H1 (cell line): Measurements from ENCODE around the gene FAM53A.

Experiments
- CEBPB ChIP-seq: IDR thresholded peaks from 2 replicates; pipeline ENCODE4 v1.6.1; 2012; ENCODE audit warnings: low read depth, low read length
- E2F6 ChIP-seq: IDR thresholded peaks from 2 replicates; pipeline ENCODE4 v1.6.1; 2012; ENCODE audit warnings: inconsistent platforms
- EP300 ChIP-seq, 2 experiments: IDR thresholded peaks; 1 replicate in 1 of 2; 2 replicates in 1 of 2; pipeline ENCODE4 v1.6.1; 2011 to 2012; ENCODE audit warnings: low read depth in 2 of 2, low read length in 2 of 2, mild to moderate bottlenecking in 2 of 2, borderline replicate concordance in 1 of 2, inconsistent platforms in 1 of 2, moderate library complexity in 1 of 2
- HDAC2 ChIP-seq, 2 experiments: fragments of 300-600 bp in 1 of 2; sonication (generic) in 1 of 2; IDR thresholded peaks; 2 replicates each; pipeline ENCODE4 v1.6.1; 2011 to 2012; ENCODE audit warnings: low read depth in 2 of 2, low read length in 2 of 2, mild to moderate bottlenecking in 2 of 2, moderate library complexity in 2 of 2, borderline replicate concordance in 1 of 2, inconsistent platforms in 1 of 2
- POLR2A ChIP-seq, 2 experiments: IDR thresholded peaks; 1 replicate in 1 of 2; 2 replicates in 1 of 2; pipeline ENCODE4 v1.6.1; 2011; ENCODE audit warnings: low read depth in 2 of 2, low read length in 2 of 2, mild to moderate bottlenecking in 2 of 2; ENCODE audit errors: control extremely low read depth in 1 of 2
- POLR2AphosphoS5 ChIP-seq: IDR thresholded peaks from 2 replicates; pipeline ENCODE4 v1.6.1; 2011; ENCODE audit warnings: low read depth, low read length
- POU5F1 ChIP-seq: IDR thresholded peaks from 2 replicates; pipeline ENCODE4 v1.6.1; 2011; ENCODE audit warnings: low read depth, mild to moderate bottlenecking, low read length, moderate library complexity
- RAD21 ChIP-seq, 2 experiments: IDR thresholded peaks in 1 of 2; conservative IDR thresholded peaks in 1 of 2; 2 replicates each; pipeline ENCODE4 v1.6.1; 2011; ENCODE audit warnings: low read depth in 2 of 2, low read length in 2 of 2, improper control_type of control experiment in 1 of 2, inconsistent platforms in 1 of 2, mild to moderate bottlenecking in 1 of 2, moderate library complexity in 1 of 2
- SIN3A ChIP-seq, 2 experiments: IDR thresholded peaks in 1 of 2; conservative IDR thresholded peaks in 1 of 2; 2 replicates each; pipeline ENCODE4 v1.6.1; 2011 to 2012; ENCODE audit warnings: low read length in 2 of 2, improper control_type of control experiment in 1 of 2, low read depth in 1 of 2, mild to moderate bottlenecking in 1 of 2
- TEAD4 ChIP-seq: IDR thresholded peaks from 2 replicates; pipeline ENCODE4 v1.6.1; 2012; ENCODE audit warnings: low read depth, low read length, inconsistent platforms, mixed read lengths
- TF ChIP-seq, protein P1 (sequence below), 3 experiments: IDR thresholded peaks; 1 replicate in 2 of 3; 2 replicates in 1 of 3; pipeline versions ENCODE4 v1.5.1 to v1.6.1; 2011; ENCODE audit warnings: low read length in 3 of 3, mild to moderate bottlenecking in 3 of 3, inconsistent platforms in 2 of 3, low read depth in 1 of 3, moderate library complexity in 1 of 3; ENCODE audit not compliant: insufficient read depth in 1 of 3; ENCODE audit errors: control extremely low read depth in 1 of 3

- TF ChIP-seq SIN3A (conservative IDR thresholded peaks at IDR 0.05 in 1 of 2, IDR thresholded peaks at IDR 0.05 in 1 of 2; ENCODE audit: low read depth in 1 of 2, low read length in 2 of 2) (no peak), EP300 (IDR thresholded peaks at IDR 0.05; ENCODE audit: borderline replicate concordance in 1 of 2, low read depth in 2 of 2, low read length in 2 of 2) (no peak), E2F6 (no peak), HDAC2 (IDR thresholded peaks at IDR 0.05; ENCODE audit: borderline replicate concordance in 1 of 2, low read depth in 2 of 2, low read length in 2 of 2) (no peak), POLR2AphosphoS5 (no peak), POU5F1 (no peak), POLR2A (IDR thresholded peaks at IDR 0.05; ENCODE audit: control extremely low read depth in 1 of 2, low read depth in 2 of 2, low read length in 2 of 2) (no peak), RAD21 (IDR thresholded peaks at IDR 0.05 in 1 of 2, conservative IDR thresholded peaks at IDR 0.05 in 1 of 2; ENCODE audit: low read depth in 2 of 2, low read length in 2 of 2) (no peak), TEAD4 (no peak), CEBPB (no peak)
- TF ChIP-seq, protein P1, sequence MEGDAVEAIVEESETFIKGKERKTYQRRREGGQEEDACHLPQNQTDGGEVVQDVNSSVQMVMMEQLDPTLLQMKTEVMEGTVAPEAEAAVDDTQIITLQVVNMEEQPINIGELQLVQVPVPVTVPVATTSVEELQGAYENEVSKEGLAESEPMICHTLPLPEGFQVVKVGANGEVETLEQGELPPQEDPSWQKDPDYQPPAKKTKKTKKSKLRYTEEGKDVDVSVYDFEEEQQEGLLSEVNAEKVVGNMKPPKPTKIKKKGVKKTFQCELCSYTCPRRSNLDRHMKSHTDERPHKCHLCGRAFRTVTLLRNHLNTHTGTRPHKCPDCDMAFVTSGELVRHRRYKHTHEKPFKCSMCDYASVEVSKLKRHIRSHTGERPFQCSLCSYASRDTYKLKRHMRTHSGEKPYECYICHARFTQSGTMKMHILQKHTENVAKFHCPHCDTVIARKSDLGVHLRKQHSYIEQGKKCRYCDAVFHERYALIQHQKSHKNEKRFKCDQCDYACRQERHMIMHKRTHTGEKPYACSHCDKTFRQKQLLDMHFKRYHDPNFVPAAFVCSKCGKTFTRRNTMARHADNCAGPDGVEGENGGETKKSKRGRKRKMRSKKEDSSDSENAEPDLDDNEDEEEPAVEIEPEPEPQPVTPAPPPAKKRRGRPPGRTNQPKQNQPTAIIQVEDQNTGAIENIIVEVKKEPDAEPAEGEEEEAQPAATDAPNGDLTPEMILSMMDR (IDR thresholded peaks at IDR 0.05; ENCODE audit: control extremely low read depth in 1 of 3, insufficient read depth in 1 of 3, low read depth in 1 of 3, low read length in 3 of 3): no peak
Observed at GRCh38 chr4:1666391-1666790, 17.7 kb downstream of the FAM53A start.
